ENCODE results near the gene DCC.

The DCC gene

GRCh38 chr18:52701219-52701935, 361.4 kb downstream of the DCC start:
- DNase-seq, result no peak

GRCh38 chr18:52715421-52715820, 375.4 kb downstream of the DCC start:
- DNase-seq, result no peak

- DNase-seq, result no peak
Observed at GRCh38 chr18:52715991-52716390, 376.0 kb downstream of the DCC start.

GRCh38 chr18:52716973-52717372, 377.0 kb downstream of the DCC start:
- peak in 1 of 2 experiments; percentile 34 for DNase-seq

- DNase-seq, result no peak
Observed at GRCh38 chr18:52722904-52723303, 382.9 kb downstream of the DCC start.

- DNase-seq, result no peak
Observed at GRCh38 chr18:52723550-52723970, 383.6 kb downstream of the DCC start.

- DNase-seq, result no peak
Observed at GRCh38 chr18:52730972-52731619, 391.1 kb downstream of the DCC start.

GRCh38 chr18:52738946-52739345, 398.9 kb downstream of the DCC start:
- no peak for DNase-seq

- DNase-seq, result no peak
Observed at GRCh38 chr18:52746986-52747385, 407.0 kb downstream of the DCC start.

GRCh38 chr18:52747869-52748268, 407.9 kb downstream of the DCC start:
- DNase-seq, result no peak

GRCh38 chr18:52748343-52748742, 408.3 kb downstream of the DCC start:
- no peak for DNase-seq

GRCh38 chr18:52749542-52749941, 409.5 kb downstream of the DCC start:
- DNase-seq, result no peak

- no peak for DNase-seq
Observed at GRCh38 chr18:52750995-52751394, 411.0 kb downstream of the DCC start.

- no peak for DNase-seq
Observed at GRCh38 chr18:52764316-52764715, 424.3 kb downstream of the DCC start.

GRCh38 chr18:52766002-52766545, 426.1 kb downstream of the DCC start:
- no peak for DNase-seq

GRCh38 chr18:52781113-52781512, 441.1 kb downstream of the DCC start:
- DNase-seq, result no peak

- no peak for DNase-seq
Observed at GRCh38 chr18:52791321-52791720, 451.3 kb downstream of the DCC start.

- DNase-seq, result no peak
Observed at GRCh38 chr18:52812834-52813233, 472.8 kb downstream of the DCC start.

- no peak for DNase-seq
Observed at GRCh38 chr18:52813635-52814416, 473.8 kb downstream of the DCC start.

- no peak for DNase-seq
Observed at GRCh38 chr18:52815651-52816050, 475.7 kb downstream of the DCC start.

GRCh38 chr18:52816121-52816520, 476.1 kb downstream of the DCC start:
- no peak for DNase-seq

GRCh38 chr18:52822160-52822559, 482.2 kb downstream of the DCC start:
- no peak for DNase-seq

GRCh38 chr18:52824126-52824525, 484.1 kb downstream of the DCC start:
- no peak for DNase-seq

GRCh38 chr18:52826994-52827393, 487.0 kb downstream of the DCC start:
- DNase-seq, result no peak
